ENCODE measurements around the gene SOCS7.

The SOCS7 gene

DNA sequence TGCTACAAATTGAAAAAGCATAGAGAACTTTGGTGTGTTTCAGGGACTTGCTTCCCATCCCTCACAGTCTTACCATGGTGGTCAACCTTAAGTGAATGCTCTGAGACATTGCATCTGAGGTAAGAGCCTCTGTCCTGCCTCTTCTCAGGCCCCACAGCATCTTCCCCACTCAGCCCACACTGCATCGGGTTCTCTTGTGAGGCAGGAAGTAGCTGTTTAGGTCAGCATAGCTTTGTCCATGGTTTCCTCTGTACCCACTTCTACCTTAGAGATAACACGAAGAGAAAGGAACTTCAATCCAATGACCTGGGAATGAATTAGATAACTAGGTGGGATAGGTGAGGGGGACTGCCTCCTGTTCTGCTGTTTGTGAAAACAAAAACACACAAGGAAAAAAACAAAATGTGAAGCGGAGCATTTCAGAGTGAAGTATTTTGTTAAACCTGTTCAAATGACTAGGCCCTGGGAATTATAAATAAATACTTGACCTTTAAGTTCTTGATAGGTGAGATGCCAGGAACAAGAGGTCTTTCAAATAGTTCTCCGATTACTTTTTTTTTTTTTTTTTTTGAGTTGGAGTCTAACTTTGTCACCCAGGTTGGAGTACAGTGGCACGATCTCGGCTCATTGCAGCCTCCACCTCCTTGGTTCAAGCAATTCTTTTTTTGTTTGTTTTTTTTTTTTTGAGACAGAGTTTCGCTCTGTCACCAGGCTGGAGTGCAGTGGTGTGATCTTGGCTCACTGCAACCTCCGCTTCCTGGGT lies 17.7 kb downstream of the SOCS7 start:
- TF ChIP-seq, protein P1, sequence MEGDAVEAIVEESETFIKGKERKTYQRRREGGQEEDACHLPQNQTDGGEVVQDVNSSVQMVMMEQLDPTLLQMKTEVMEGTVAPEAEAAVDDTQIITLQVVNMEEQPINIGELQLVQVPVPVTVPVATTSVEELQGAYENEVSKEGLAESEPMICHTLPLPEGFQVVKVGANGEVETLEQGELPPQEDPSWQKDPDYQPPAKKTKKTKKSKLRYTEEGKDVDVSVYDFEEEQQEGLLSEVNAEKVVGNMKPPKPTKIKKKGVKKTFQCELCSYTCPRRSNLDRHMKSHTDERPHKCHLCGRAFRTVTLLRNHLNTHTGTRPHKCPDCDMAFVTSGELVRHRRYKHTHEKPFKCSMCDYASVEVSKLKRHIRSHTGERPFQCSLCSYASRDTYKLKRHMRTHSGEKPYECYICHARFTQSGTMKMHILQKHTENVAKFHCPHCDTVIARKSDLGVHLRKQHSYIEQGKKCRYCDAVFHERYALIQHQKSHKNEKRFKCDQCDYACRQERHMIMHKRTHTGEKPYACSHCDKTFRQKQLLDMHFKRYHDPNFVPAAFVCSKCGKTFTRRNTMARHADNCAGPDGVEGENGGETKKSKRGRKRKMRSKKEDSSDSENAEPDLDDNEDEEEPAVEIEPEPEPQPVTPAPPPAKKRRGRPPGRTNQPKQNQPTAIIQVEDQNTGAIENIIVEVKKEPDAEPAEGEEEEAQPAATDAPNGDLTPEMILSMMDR (conservative IDR thresholded peaks at IDR 0.05): no peak
- H3K27ac ChIP-seq: no peak overlapping the region

DNA sequence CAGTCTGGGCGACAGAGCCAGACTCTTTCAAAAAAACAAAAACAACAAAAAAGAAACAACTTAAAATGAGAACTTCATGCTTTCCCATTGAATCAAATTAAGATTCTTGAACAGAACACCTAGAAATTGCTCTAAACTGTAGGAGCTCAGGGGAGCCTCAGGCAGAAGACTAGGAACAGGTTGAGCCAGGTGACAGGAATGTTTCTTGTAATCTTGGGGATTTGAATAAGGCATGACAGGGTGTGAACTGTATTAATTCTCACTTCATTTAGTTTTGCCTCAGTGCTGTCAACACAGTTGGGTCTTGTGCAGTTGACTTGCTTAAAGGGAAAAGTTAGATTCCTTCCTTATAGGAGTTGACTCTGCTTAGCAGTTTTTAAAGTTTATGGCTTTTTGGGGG lies 27.8 kb downstream of the SOCS7 start:
- H3K27ac ChIP-seq: no peak overlapping the region
- TF ChIP-seq, protein P1 (conservative IDR thresholded peaks at IDR 0.05): no peak

DNA sequence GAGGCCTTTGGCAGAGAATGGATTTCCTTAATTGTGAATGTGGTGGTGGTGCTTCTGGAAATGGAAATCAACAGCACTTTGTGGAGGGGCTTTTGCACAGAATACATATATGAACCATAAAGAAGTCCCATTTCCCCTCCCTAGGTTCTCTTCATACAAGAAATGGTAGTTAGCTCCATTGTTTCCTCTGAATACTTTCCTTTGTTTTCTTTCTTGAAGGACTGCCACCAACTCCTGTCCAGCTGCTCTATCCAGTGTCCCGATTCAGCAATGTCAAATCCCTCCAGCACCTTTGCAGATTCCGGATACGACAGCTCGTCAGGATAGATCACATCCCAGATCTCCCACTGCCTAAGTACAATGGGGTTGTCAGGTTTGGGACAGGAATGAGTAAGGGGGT lies 43.4 kb downstream of the SOCS7 start:
- H3K27ac ChIP-seq: no peak overlapping the region
- TF ChIP-seq, protein P1 (conservative IDR thresholded peaks at IDR 0.05): no peak

DNA sequence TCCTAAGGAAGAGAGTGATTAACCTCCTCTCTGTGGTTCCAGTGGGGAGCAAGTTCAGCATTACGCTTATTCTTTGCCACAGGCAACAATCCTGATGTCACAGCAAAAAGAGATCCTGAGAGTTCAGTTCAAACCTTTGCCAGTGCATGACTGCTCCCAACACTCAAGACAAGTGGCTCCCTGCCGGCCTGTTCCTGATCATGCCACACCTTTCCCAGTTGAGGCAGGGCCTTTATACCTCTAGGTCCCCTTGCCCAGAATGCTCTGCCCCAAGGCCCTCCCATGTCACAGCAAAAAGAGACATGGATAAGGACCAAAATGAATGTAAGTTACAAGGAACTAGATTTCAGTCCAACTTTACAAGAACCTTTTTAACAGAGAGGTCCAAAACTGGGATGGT lies 45.6 kb downstream of the SOCS7 start:
- H3K27ac ChIP-seq: no peak overlapping the region
- TF ChIP-seq, protein P1 (conservative IDR thresholded peaks at IDR 0.05): no peak

DNA sequence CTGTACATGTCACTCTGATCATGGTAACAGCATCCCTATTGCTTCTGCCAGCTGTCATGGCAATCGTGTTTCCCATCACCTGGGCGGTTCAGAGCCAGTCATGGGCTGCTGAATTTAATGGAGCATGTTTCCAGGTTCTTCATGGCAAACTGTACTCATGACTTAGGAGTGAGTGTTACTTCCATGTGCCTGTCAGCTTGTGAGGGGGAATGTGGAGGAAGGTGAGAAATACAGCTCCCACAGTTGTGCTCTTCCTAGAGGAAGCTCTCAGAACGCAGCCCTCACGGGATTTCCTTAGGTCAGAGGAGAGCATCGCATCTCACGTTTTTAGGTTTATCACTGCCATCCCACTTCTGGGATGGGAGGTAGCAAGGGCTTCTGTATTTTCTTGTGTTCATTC lies 48.6 kb downstream of the SOCS7 start:
- TF ChIP-seq, protein P1 (conservative IDR thresholded peaks at IDR 0.05): no peak

DNA sequence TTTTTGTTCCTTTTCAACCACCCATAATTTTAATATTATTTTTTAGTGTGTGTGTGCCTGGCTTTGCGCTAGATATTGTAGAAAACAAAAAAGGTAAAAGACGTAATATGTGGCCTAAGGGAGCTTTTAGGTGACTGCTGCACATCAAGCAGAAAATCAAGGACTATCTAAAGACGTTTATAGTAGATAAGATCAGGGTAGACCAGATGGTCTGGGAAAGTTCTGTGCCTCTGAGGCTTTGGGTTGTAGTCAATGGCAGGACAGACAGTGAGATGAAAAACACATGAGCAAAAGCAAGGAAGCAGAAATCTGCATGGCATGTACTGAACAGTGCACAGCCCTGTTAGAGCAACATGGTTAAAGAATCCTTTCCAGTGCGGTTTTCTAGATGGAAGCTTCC lies 49.8 kb downstream of the SOCS7 start:
- TF ChIP-seq, protein P1 (conservative IDR thresholded peaks at IDR 0.05): no peak
- no peak overlapping the region for H3K27ac ChIP-seq

More for the DNA sequence above, 48.6 kb downstream of the SOCS7 start:
- no peak overlapping the region for H3K27ac ChIP-seq

DNA sequence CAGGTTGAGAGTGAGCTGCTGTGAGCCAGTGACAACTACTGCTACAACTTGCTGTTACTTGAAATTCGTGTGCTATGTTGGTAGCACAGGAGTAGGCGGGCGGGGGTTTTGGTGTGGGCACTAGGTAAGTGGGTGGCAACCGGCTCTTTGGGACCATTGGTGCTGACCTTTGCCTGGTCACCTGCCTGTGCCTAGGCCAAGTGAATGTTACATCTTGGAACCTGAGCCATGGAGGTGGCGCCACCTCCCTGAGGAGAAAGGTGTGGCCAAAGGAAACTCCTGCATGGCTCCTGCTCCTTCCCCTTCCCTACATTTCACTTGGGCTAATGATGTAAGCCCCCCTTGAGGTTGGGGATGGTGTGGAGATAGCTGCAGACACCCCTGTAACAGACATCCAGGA lies 51.3 kb downstream of the SOCS7 start:
- no peak overlapping the region; the same call in 1 of the 2 replicates for H3K27ac ChIP-seq
- TF ChIP-seq, protein P1 (conservative IDR thresholded peaks at IDR 0.05): peak; percentile 27
